ENCODE data around the gene ALKBH5.

The ALKBH5 gene

GRCh38 chr17:18218756-18219415 lies 35.3 kb downstream of the ALKBH5 start:
- no peak for DNase-seq (ENCODE audit: low read depth in 2 of 2)

- no peak for DNase-seq (ENCODE audit: low read depth in 2 of 2)
These were observed 40.4 kb downstream of the ALKBH5 start for GRCh38 chr17:18224053-18224386.

- peak in 1 of 2 experiments; percentile 7 for DNase-seq (ENCODE audit: low read depth in 2 of 2)
These were observed 40.9 kb downstream of the ALKBH5 start for GRCh38 chr17:18224387-18225120.

DNA sequence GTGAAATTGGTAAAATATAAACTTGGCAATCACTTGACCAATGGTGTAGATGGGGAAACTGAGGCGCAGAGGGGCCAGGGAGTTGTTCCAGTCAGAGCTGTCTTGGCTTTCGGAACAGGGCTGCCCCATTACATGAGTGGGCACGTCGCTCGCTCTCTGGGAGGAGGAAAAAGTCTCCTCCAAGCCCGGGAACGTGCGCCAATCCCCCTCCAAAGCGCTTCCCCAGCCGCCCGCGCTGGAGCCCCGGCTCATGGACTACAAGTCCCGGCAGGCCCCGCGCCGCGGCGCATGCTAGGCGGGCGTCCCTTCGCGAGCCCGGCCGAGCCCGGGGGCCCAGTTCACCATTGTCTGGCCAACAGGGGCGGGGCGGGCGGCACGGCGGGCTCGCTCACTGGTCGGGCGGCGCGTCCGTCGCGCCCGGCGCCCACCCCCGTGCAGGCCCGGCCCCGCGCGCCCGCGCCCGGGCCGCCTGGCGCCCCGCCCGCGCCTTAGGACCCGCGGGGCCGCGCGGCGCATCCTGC lies 41.6 kb downstream of the ALKBH5 start, which contains the start of gene LLGL1:
TSS of gene LLGL1 (plus strand) at position 515 of the 521 bp plus-strand sequence. CDS start 48 bp downstream, outside the sequence.
- DNase-seq (ENCODE audit: low read depth in 2 of 2): peak; percentile 91 to 92

GRCh38 chr17:18225642-18226283 lies 42.1 kb downstream of the ALKBH5 start:
- no peak for DNase-seq (ENCODE audit: low read depth in 2 of 2)

DNA sequence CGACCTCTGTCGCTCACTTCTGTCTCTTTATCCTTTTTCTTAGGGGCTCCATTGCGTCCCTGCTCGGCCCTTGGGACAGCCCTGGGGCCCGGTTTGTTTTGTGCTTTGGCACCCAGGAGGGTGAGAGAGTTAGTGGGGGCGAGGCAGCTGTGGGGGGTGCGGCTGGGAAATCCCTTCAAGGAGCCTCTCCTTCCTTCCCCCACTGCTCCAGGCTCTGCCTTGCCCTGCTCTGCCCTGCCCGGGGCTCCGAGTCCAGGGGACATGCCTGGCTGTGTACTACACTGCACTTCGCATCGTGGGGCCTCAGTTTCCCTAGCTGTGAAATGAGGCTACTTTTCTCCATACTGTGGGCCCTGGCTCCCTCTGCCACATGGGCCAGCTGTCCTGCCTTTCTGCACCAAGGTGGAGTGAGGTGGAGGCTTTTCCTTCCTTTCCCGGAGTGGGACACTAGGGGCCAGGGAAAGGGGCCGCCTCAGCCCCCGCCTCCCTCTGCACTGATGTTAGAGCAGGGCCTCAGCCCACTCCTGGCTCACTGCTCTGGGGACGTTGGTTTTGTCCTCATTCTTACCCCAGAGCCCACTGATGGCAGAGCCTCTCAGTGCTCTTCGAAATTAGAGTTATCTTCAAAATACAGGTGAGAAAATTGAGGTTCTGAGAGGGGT lies 42.8 kb downstream of the ALKBH5 start:
- DNase-seq (ENCODE audit: low read depth in 2 of 2): no peak

- DNase-seq (ENCODE audit: low read depth in 2 of 2): no peak
These were observed 44.0 kb downstream of the ALKBH5 start for GRCh38 chr17:18227635-18228034.

DNA sequence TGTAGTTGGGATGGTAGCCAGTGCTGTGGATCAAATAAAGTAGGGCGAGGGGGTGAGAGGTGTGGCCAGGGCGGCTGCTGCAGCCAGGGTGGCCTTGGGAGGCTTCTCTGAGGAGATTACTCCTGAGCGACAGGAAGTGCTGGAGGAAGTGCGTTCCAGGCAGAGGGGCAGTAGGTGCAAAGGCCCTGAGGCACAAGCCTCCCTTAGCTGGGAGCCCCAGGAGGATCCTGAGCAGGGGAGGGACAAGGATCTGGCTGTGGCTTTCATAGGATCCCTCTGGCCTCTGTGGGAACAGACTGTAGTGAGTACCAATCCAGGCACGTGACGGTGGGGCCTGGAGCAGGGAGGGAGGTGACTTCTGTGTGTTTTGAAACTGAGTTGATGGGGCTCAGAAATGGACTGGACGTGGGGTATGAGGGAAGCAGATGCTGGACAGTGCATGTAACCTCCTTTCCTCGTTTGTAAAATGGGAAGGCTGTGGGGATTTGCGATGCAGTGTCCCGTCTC lies 44.6 kb downstream of the ALKBH5 start:
- no peak for DNase-seq (ENCODE audit: low read depth in 2 of 2)

GRCh38 chr17:18229254-18229653 lies 45.6 kb downstream of the ALKBH5 start:
- DNase-seq (ENCODE audit: low read depth in 2 of 2): no peak

DNA sequence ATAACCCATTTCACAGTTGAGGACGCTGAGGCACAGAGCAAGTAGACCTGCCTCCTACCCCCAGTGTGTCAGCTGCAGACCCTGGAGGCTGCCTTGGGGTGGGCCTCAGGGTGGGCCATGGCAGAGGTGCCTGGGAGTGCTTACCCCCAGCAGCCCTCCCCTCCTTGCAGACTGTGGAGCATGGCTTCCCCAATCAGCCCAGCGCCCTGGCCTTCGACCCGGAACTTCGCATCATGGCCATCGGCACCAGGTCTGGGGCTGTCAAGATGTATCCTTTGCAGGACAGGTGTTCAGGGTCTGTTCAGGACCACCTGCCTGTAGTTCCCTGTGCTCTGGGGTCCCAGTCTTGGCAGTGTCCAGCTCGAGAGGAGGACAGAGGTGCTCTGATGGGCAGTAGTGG lies 46.1 kb downstream of the ALKBH5 start:
- no peak for DNase-seq (ENCODE audit: low read depth in 2 of 2)

GRCh38 chr17:18230288-18231141 lies 46.9 kb downstream of the ALKBH5 start:
- DNase-seq (ENCODE audit: low read depth in 2 of 2): no peak

- no peak for DNase-seq (ENCODE audit: low read depth in 2 of 2)
These were observed 47.5 kb downstream of the ALKBH5 start for GRCh38 chr17:18231164-18231563.

DNA sequence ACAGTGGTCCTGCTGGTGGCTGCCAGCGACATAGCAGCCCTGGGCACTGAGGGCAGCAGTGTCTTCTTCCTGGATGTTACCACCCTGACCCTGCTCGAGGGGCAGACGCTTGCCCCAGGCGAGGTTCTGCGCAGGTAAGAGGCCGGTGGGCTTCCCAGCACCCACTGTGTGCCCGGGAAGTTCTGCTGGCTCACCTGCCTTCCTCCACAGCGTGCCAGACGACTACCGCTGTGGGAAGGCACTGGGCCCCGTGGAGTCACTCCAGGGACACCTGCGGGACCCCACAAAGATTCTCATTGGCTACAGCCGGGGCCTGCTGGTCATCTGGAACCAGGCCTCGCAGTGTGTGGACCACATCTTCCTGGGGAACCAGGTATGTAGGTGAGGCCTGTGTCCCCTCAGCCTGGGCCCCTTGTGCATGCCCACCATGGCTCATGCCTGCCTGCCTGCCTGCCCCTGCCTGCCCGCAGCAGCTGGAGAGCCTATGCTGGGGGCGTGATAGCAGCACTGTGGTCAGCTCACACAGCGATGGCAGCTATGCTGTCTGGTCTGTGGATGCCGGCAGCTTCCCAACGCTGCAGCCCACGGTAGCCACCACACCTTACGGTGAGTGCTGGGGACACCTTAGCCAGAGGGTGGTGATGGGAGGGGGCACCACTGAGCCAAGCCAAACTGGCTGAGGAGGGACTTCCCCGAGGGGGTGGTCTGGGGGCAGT lies 50.3 kb downstream of the ALKBH5 start:
- DNase-seq (ENCODE audit: low read depth in 2 of 2): no peak

- no peak for DNase-seq (ENCODE audit: low read depth in 2 of 2)
These were observed 51.3 kb downstream of the ALKBH5 start for GRCh38 chr17:18234853-18235380.

- no peak for DNase-seq (ENCODE audit: low read depth in 2 of 2)
These were observed 52.2 kb downstream of the ALKBH5 start for GRCh38 chr17:18235743-18236256.

- DNase-seq (ENCODE audit: low read depth in 2 of 2): no peak
These were observed 52.9 kb downstream of the ALKBH5 start for GRCh38 chr17:18236494-18236893.

DNA sequence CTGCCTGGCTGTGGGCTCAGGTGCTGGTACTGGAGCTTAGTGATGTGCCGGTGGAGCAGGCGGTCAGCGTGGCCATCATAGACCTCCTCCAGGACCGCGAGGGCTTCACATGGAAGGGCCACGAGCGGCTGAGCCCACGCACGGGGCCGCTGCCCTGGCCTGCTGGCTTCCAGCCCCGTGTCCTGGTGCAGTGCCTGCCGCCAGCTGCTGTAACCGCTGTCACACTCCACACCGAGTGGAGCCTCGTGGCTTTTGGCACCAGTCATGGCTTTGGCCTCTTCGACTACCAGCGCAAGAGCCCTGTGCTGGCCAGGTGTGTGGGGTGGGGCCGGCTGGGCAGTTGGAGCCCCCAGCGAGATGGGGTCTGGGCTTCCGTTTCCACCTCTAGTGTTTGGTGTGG lies 53.8 kb downstream of the ALKBH5 start:
- DNase-seq (ENCODE audit: low read depth in 2 of 2): no peak

- DNase-seq (ENCODE audit: low read depth in 2 of 2): no peak
These were observed 54.7 kb downstream of the ALKBH5 start for GRCh38 chr17:18238299-18238698.

DNA sequence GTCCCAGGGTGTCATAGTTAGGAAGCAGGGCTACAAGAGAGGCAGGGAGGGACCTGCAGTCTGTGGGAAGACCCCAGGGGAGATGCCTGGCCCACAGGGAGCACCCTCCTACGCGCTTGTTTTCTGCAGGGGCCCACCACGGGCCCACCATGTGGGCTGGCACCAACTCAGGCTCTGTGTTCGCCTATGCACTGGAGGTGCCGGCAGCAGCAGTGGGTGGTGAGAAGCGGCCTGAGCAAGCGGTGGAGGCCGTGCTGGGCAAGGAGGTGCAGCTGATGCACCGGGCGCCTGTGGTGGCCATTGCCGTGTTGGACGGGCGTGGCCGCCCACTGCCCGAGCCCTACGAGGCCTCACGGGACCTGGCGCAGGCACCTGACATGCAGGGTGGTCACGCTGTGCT lies 56.8 kb downstream of the ALKBH5 start:
- DNase-seq (ENCODE audit: low read depth in 2 of 2): no peak

Measured in fibroblast of skin of left quadriceps (primary cell).